22Rv1 (cell line): ENCODE results near the gene MSI2.

ENCODE experiments used
- H3K27ac ChIP-seq: fragments of 450-650 bp; 2 replicates; pipeline ENCODE4 v1.5.1; 2017
- CTCF ChIP-seq: fragments of 450-650 bp; IDR thresholded peaks from 2 replicates; pipeline ENCODE4 v1.5.1; 2017; ENCODE audit warnings: mild to moderate bottlenecking
- ZFX ChIP-seq: fragments of 450-650 bp; IDR thresholded peaks from 2 replicates; pipeline ENCODE4 v1.6.1; 2017; ENCODE audit warnings: antibody characterized with exemption, borderline replicate concordance

Gene MSI2

GRCh38 chr17:57666946-57667345 is 410.6 kb downstream of the MSI2 start:
- TF ChIP-seq ZFX (no peak), CTCF (no peak)
- peak overlapping the region; percentile 98 for H3K27ac ChIP-seq

GRCh38 chr17:57667461-57667923 is 411.2 kb downstream of the MSI2 start:
- TF ChIP-seq ZFX = no peak
- no peak for TF ChIP-seq CTCF
- peak overlapping the region; percentile 98; the same call in 1 of the 2 replicates for H3K27ac ChIP-seq

GRCh38 chr17:57668332-57668731 is 412.0 kb downstream of the MSI2 start:
- no peak for TF ChIP-seq CTCF
- TF ChIP-seq ZFX = no peak
- H3K27ac ChIP-seq = no peak overlapping the region

GRCh38 chr17:57669671-57670529 is 413.6 kb downstream of the MSI2 start:
- H3K27ac ChIP-seq = no peak overlapping the region
- TF ChIP-seq ZFX (no peak), CTCF (no peak)

GRCh38 chr17:57670769-57671569 is 414.6 kb downstream of the MSI2 start:
- H3K27ac ChIP-seq = no peak overlapping the region; the same call in 1 of the 2 replicates
- TF ChIP-seq CTCF (no peak), ZFX (no peak)

GRCh38 chr17:57671667-57672632 is 415.6 kb downstream of the MSI2 start:
- no peak overlapping the region; the same call in 1 of the 2 replicates for H3K27ac ChIP-seq
- TF ChIP-seq CTCF = peak; percentile 95
- no peak for TF ChIP-seq ZFX
